Astrocyte of the spinal cord (primary cell): ENCODE results near the gene SDR42E2.

Experiments
- DNase-seq: peaks from one replicate; pipeline ENCODE4 v3.0.0; 2011; ENCODE audit warnings: low read depth, low spot score
- H3K4me3 ChIP-seq: 2 replicates; pipeline ENCODE4 v1.5.1; 2011; ENCODE audit warnings: low read depth, mild to moderate bottlenecking, low read length, moderate library complexity
- CTCF ChIP-seq: IDR thresholded peaks from 2 replicates; pipeline ENCODE4 v1.5.1; 2012; ENCODE audit warnings: low read depth, mild to moderate bottlenecking, low read length, inconsistent platforms
- in situ Hi-C: cut with HindIII; loops from 2 replicates; pipeline ENCODE4 v1.10.0; 2017; ENCODE audit warnings: low sequenced_read_pairs

The SDR42E2 gene

GRCh38 chr16:22204091-22204655 lies 41.9 kb downstream of the SDR42E2 start:
- no peak for TF ChIP-seq CTCF
- no peak for DNase-seq
- H3K4me3 ChIP-seq: no peak overlapping the region
- in situ Hi-C loops: no loop called here

- in situ Hi-C loops: no loop called here
- TF ChIP-seq CTCF: no peak
- no peak for DNase-seq
- H3K4me3 ChIP-seq: peak overlapping the region; percentile 70
Observed at GRCh38 chr16:22205577-22206012, 43.3 kb downstream of the SDR42E2 start.

GRCh38 chr16:22206013-22206841 lies 43.9 kb downstream of the SDR42E2 start, which contains the start of gene EEF2K:
EEF2K (plus strand) TSS chr16:22206278; CDS start chr16:22225730, 19,452 bp downstream.
- TF ChIP-seq CTCF: peak; percentile 65
- DNase-seq: peak; percentile 96
- in situ Hi-C loops: no loop called here
- peak within 1 kb of the TSS; percentile 70 for H3K4me3 ChIP-seq

GRCh38 chr16:22206842-22207714 lies 44.8 kb downstream of the SDR42E2 start:
- peak overlapping the region; percentile 70 for H3K4me3 ChIP-seq
- in situ Hi-C loops: no loop called here
- DNase-seq: peak; percentile 73
- TF ChIP-seq CTCF: no peak

GRCh38 chr16:22207715-22208360 lies 45.5 kb downstream of the SDR42E2 start:
- DNase-seq: no peak
- peak overlapping the region; percentile 70 for H3K4me3 ChIP-seq
- no peak for TF ChIP-seq CTCF
- in situ Hi-C loops: no loop called here

GRCh38 chr16:22210285-22210684 lies 48.0 kb downstream of the SDR42E2 start:
- TF ChIP-seq CTCF: no peak
- in situ Hi-C loops: no loop called here
- H3K4me3 ChIP-seq: no peak overlapping the region
- DNase-seq: no peak
